ENCODE results near the gene DOCK2. TPM values are rescaled to one million over a fixed set of nuclear protein-coding genes. Genes with fewer than 3 reads are reported as not detected.

The DOCK2 gene
- total RNA-seq, 1 experiment from 2014 or later, result 0.26 TPM

- POLR2A ChIA-PET (ENCODE audit: unreplicated experiment), result no interaction called here
- no peak overlapping the region for H3K27ac ChIP-seq (ENCODE audit: low read length)
- no peak for TF ChIP-seq EZH2phosphoT487 (IDR thresholded peaks at IDR 0.05; ENCODE audit: borderline replicate concordance, low read length)
- no peak for TF ChIP-seq EZH2 (IDR thresholded peaks at IDR 0.05; ENCODE audit: low read length, unreplicated experiment)
- TF ChIP-seq, protein P1, sequence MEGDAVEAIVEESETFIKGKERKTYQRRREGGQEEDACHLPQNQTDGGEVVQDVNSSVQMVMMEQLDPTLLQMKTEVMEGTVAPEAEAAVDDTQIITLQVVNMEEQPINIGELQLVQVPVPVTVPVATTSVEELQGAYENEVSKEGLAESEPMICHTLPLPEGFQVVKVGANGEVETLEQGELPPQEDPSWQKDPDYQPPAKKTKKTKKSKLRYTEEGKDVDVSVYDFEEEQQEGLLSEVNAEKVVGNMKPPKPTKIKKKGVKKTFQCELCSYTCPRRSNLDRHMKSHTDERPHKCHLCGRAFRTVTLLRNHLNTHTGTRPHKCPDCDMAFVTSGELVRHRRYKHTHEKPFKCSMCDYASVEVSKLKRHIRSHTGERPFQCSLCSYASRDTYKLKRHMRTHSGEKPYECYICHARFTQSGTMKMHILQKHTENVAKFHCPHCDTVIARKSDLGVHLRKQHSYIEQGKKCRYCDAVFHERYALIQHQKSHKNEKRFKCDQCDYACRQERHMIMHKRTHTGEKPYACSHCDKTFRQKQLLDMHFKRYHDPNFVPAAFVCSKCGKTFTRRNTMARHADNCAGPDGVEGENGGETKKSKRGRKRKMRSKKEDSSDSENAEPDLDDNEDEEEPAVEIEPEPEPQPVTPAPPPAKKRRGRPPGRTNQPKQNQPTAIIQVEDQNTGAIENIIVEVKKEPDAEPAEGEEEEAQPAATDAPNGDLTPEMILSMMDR (conservative IDR thresholded peaks at IDR 0.05; ENCODE audit: low read depth, low read length), result no peak
- H3K9ac ChIP-seq (ENCODE audit: low read length), result no peak overlapping the region
- no peaks in the 10 kb centered on the region for H3K79me2 ChIP-seq (ENCODE audit: low read length)
- no peaks in the 10 kb centered on the region for H4K20me1 ChIP-seq (ENCODE audit: low read length)
- H3K9me2 ChIP-seq (replicated peaks; ENCODE audit: low read length), result no peaks in the 10 kb centered on the region
- intact Hi-C loops (cut with micrococcal nuclease), result no loop called here
- no peaks in the 10 kb centered on the region for H3K36me3 ChIP-seq (ENCODE audit: low read depth, low read length)
- CTCF ChIA-PET, result interaction anchor here (0.6 kb wide), 1 partner anchor 11 kb away, joined by 3 read pairs; no protein-coding TSS in a partner anchor
- H2AFZ ChIP-seq (ENCODE audit: low read length), result no peak overlapping the region
- H3K9me3 ChIP-seq (ENCODE audit: low read length), result no peaks in the 10 kb centered on the region
- no peaks in the 10 kb centered on the region for H3F3A ChIP-seq (ENCODE audit: low read length, unreplicated experiment)
- H3K27me3 ChIP-seq (ENCODE audit: low read length), result no peaks in the 10 kb centered on the region
- H3K4me3 ChIP-seq (ENCODE audit: low read length), result no peak overlapping the region
- ATAC-seq (no peak), DNase-seq (no peak)
- BruUV-seq (replicated peaks), result no TSS peak
- no peak overlapping the region for H3K4me2 ChIP-seq (ENCODE audit: low read length)
- H3K4me1 ChIP-seq (ENCODE audit: insufficient read depth, low read length), result no peaks in the 10 kb centered on the region
Observed at GRCh38 chr5:169754737-169755136, 117.7 kb downstream of the DOCK2 start.

- H3K4me1 ChIP-seq (ENCODE audit: insufficient read depth, low read length), result no peaks in the 10 kb centered on the region
- no peaks in the 10 kb centered on the region for H3K9me3 ChIP-seq (ENCODE audit: low read length)
- H3K36me3 ChIP-seq (ENCODE audit: low read depth, low read length), result no peaks in the 10 kb centered on the region
- ChIA-PET POLR2A (ENCODE audit: unreplicated experiment) (no interaction called here), CTCF (no interaction called here)
- intact Hi-C loops (cut with micrococcal nuclease), result no loop called here
- no peak overlapping the region for H3K9ac ChIP-seq (ENCODE audit: low read length)
- H3F3A ChIP-seq (ENCODE audit: low read length, unreplicated experiment), result no peaks in the 10 kb centered on the region
- no peak for ATAC-seq
- no peak for TF ChIP-seq EZH2phosphoT487 (IDR thresholded peaks at IDR 0.05; ENCODE audit: borderline replicate concordance, low read length)
- TF ChIP-seq, protein P1 (conservative IDR thresholded peaks at IDR 0.05; ENCODE audit: low read depth, low read length), result no peak
- no peak for TF ChIP-seq EZH2 (IDR thresholded peaks at IDR 0.05; ENCODE audit: low read length, unreplicated experiment)
- H3K79me2 ChIP-seq (ENCODE audit: low read length), result no peaks in the 10 kb centered on the region
- H3K4me2 ChIP-seq (ENCODE audit: low read length), result no peak overlapping the region
- H3K4me3 ChIP-seq (ENCODE audit: low read length), result no peak overlapping the region
- no peaks in the 10 kb centered on the region for H4K20me1 ChIP-seq (ENCODE audit: low read length)
- H2AFZ ChIP-seq (ENCODE audit: low read length), result no peak overlapping the region
- H3K27ac ChIP-seq (ENCODE audit: low read length), result no peak overlapping the region
- H3K9me2 ChIP-seq (replicated peaks; ENCODE audit: low read length), result no peaks in the 10 kb centered on the region
- no TSS peak for BruUV-seq (replicated peaks)
- no peak for DNase-seq
- no peaks in the 10 kb centered on the region for H3K27me3 ChIP-seq (ENCODE audit: low read length)
Observed at GRCh38 chr5:169756071-169756765, 119.1 kb downstream of the DOCK2 start.

GRCh38 chr5:169757016-169757415 lies 119.9 kb downstream of the DOCK2 start:
- Histone ChIP-seq H3K4me1 (ENCODE audit: insufficient read depth, low read length) (no peaks in the 10 kb centered on the region), H3K27ac (ENCODE audit: low read length) (no peak overlapping the region), H3K9me2 (replicated peaks; ENCODE audit: low read length) (no peaks in the 10 kb centered on the region), H3K79me2 (ENCODE audit: low read length) (no peaks in the 10 kb centered on the region), H2AFZ (ENCODE audit: low read length) (no peak overlapping the region), H3K36me3 (ENCODE audit: low read depth, low read length) (no peaks in the 10 kb centered on the region), H3K9me3 (ENCODE audit: low read length) (no peaks in the 10 kb centered on the region), H3K9ac (ENCODE audit: low read length) (no peak overlapping the region), H3K4me2 (ENCODE audit: low read length) (no peak overlapping the region), H4K20me1 (ENCODE audit: low read length) (no peaks in the 10 kb centered on the region), H3K4me3 (ENCODE audit: low read length) (no peak overlapping the region), H3K27me3 (ENCODE audit: low read length) (no peaks in the 10 kb centered on the region), H3F3A (ENCODE audit: low read length, unreplicated experiment) (no peaks in the 10 kb centered on the region)
- no peak for ATAC-seq
- ChIA-PET CTCF (no interaction called here), POLR2A (ENCODE audit: unreplicated experiment) (no interaction called here)
- intact Hi-C loops (cut with micrococcal nuclease), result no loop called here
- BruUV-seq (replicated peaks), result no TSS peak
- TF ChIP-seq EZH2 (IDR thresholded peaks at IDR 0.05; ENCODE audit: low read length, unreplicated experiment), result no peak
- no peak for TF ChIP-seq EZH2phosphoT487 (IDR thresholded peaks at IDR 0.05; ENCODE audit: borderline replicate concordance, low read length)
- TF ChIP-seq, protein P1 (conservative IDR thresholded peaks at IDR 0.05; ENCODE audit: low read depth, low read length), result no peak
- no peak for DNase-seq

Measured in PC-3 (cell line).